WI38 (cell line): ENCODE results near the gene RAB30.

Experiments used
- H3K4me3 ChIP-seq: 2 replicates; pipeline ENCODE4 v1.5.1; 2011; ENCODE audit warnings: low read depth, mild to moderate bottlenecking, control low read depth, low read length
- CTCF ChIP-seq: IDR thresholded peaks from 2 replicates; pipeline ENCODE4 v1.5.1; 2012; ENCODE audit warnings: low read depth, mild to moderate bottlenecking, control low read depth, low read length

RAB30 gene

GRCh38 chr11:83087035-83087434, 15.3 kb upstream of the RAB30 start:
- TF ChIP-seq CTCF: no peak
- no peak overlapping the region for H3K4me3 ChIP-seq

GRCh38 chr11:83079820-83080219, 8.1 kb upstream of the RAB30 start:
- TF ChIP-seq CTCF: no peak
- no peak overlapping the region for H3K4me3 ChIP-seq

GRCh38 chr11:83078269-83078668, 6.6 kb upstream of the RAB30 start:
- no peak for TF ChIP-seq CTCF
- H3K4me3 ChIP-seq: no peak overlapping the region

GRCh38 chr11:83073884-83074283, 2.2 kb upstream of the RAB30 start:
- H3K4me3 ChIP-seq: no peak overlapping the region
- no peak for TF ChIP-seq CTCF

GRCh38 chr11:83073258-83073657, 1.6 kb upstream of the RAB30 start:
- no peak for TF ChIP-seq CTCF
- H3K4me3 ChIP-seq: peak overlapping the region; percentile 97

- H3K4me3 ChIP-seq: peak overlapping the region; percentile 97
- no peak for TF ChIP-seq CTCF
Observed at GRCh38 chr11:83072350-83073242, 899 bp upstream of the RAB30 start.

GRCh38 chr11:83070731-83071566, 748 bp downstream of the RAB30 start:
- no peak for TF ChIP-seq CTCF
- peak overlapping the region; percentile 97 for H3K4me3 ChIP-seq
